K562 (cell line): ENCODE data around the gene MAP3K12. TPM values are rescaled to one million over a fixed set of nuclear protein-coding genes. Genes with fewer than 3 reads are reported as not detected.

Experiments
- CEBPG ChIP-seq, 3 experiments: fragments of 200-800 bp in 1 of 3; sonication (Bioruptor generic) in 1 of 3; sonication (generic) in 1 of 3; formaldehyde crosslinking in 1 of 3; IDR thresholded peaks in 2 of 3; conservative IDR thresholded peaks in 1 of 3; 2 replicates each; pipeline versions ENCODE4 v1.6.1 to v1.8.0; 2016 to 2022; ENCODE audit warnings: missing compliant biosample characterization in 2 of 3, missing genetic modification characterization in 2 of 3, mild to moderate bottlenecking in 1 of 3, missing genetic modification reagents in 1 of 3
- DEAF1 ChIP-seq: fragments of 450-650 bp; formaldehyde crosslinking; IDR thresholded peaks from 2 replicates; pipeline ENCODE4 v1.4.0; 2020; ENCODE audit warnings: mild to moderate bottlenecking, moderate library complexity
- RREB1 ChIP-seq: fragments of 250-450 bp; sonication (Bioruptor Pico); IDR thresholded peaks from 2 replicates; pipeline ENCODE4 v1.4.0; 2020
- ZBTB26 ChIP-seq: fragments of 450-650 bp; formaldehyde crosslinking; IDR thresholded peaks from 2 replicates; pipeline ENCODE4 v1.4.0; 2022; ENCODE audit warnings: missing genetic modification characterization
- ZNF3 ChIP-seq: fragments of 250-450 bp; sonication (Bioruptor Pico); IDR thresholded peaks from 2 replicates; pipeline ENCODE4 v1.5.0; 2021; ENCODE audit warnings: mild to moderate bottlenecking, moderate library complexity
- ZNF785 ChIP-seq: fragments of 250-450 bp; sonication (Bioruptor Pico); IDR thresholded peaks from 2 replicates; pipeline ENCODE4 v1.4.0; 2020; ENCODE audit warnings: mild to moderate bottlenecking
- polyA plus RNA-seq, 8 experiments: library from polyadenylated mRNA; depleted of rRNA in 4 of 8; stranded (reverse) in 5 of 8; unstranded in 3 of 8; fragments of >200 nt; fragmentation: Nextera tagmentation in 2 of 8; fragmentation: Illumina TruSeq in 1 of 8; extraction: Ambion mirVana in 2 of 8; extraction: Trizol in 1 of 8; gene quantifications; 2 replicates each; pipeline versions ENCODE4 v1.2.1 to v1.2.3, GENCODE V29; 2011 to 2014; ENCODE audit warnings: inconsistent platforms in 1 of 8, missing spikeins in 1 of 8
- total RNA-seq, 7 experiments: library from RNA; depleted of rRNA in 6 of 7; stranded (reverse); fragments of >200 nt in 6 of 7; fragmentation: Illumina TruSeq in 2 of 7; extraction: Trizol in 2 of 7; gene quantifications; 2 replicates each; pipeline versions ENCODE4 v1.2.1 to v1.2.3, GENCODE V29; 2011 to 2021; ENCODE audit warnings: low replicate concordance in 1 of 7

The MAP3K12 gene
- total and polyA plus RNA-seq, 9 of the 15 experiments (the other 6 are each of a cell fraction or from before 2014, with no cell fraction given) = 0.10 to 2.4 (median 1.6) TPM

GRCh38 chr12:53530920-53531319, 31.7 kb upstream of the MAP3K12 start (continued):
- no peak for TF ChIP-seq CEBPG (CRISPR knock-in tag; IDR thresholded peaks at IDR 0.05)
- TF ChIP-seq CEBPG (tag; conservative IDR thresholded peaks at IDR 0.05 in 1 of 2, IDR thresholded peaks at IDR 0.05 in 1 of 2) = no peak
- TF ChIP-seq ZNF785 (CRISPR knock-in tag) = no peak
- TF ChIP-seq ZNF3 (CRISPR knock-in tag) = no peak
- TF ChIP-seq ZBTB26 (CRISPR knock-in tag) = no peak
- no peak for TF ChIP-seq DEAF1 (CRISPR knock-in tag)
- TF ChIP-seq RREB1 = no peak
